VCaP (cell line): ENCODE measurements around the gene MAN2A1.
"Not testable (repeated sequence)": the region's sequence is repeated elsewhere in the genome, so short reads cannot be mapped to it uniquely, and the experiment has no call there.

Experiments
- H3K27ac ChIP-seq: fragments of 450-650 bp; 2 replicates; pipeline ENCODE4 v1.5.1; 2017
- CTCF ChIP-seq: fragments of 450-650 bp; conservative IDR thresholded peaks from 2 replicates; pipeline ENCODE4 v1.5.1; 2017; ENCODE audit warnings: mild to moderate bottlenecking, moderate library complexity

The MAN2A1 gene

DNA sequence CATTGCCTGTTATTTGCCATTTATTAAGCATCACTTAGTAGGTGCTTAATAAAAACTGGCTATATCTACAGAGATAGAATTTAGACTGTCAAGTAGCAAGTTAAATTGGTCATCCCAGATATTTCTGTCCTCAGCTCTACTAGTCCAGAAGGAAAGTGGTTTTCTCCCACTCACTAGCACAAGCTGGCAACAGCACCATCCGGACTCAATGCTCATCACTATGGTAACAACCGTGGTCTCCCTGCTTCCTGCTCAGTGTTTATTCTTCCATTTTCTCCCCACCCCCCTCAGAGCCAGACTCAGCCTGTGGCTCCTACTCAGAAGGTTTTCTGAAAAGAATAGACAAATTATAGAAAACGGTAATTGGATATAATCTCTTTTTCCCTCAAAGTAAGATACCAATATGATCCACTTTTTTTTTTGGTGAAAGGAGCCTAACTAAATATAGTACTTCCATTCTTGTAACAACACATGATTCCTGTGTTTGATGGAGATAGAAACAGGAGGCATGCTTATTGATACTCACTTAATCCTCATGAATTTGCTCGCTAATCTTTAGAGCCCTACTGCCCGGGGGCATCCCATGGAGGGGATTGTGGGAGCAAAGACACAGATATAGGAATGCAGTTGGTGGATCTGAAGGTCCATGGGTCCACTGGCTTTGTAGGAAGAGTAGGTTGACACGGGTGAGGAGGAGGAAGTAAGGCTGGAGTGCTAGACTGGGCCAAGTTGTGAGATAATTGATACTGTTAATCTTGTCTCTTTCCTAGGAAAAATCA lies 191.4 kb downstream of the MAN2A1 start:
- no peak for TF ChIP-seq CTCF
- H3K27ac ChIP-seq = no peak overlapping the region

- H3K27ac ChIP-seq = no peak overlapping the region
- no peak for TF ChIP-seq CTCF
Observed at GRCh38 chr5:109882546-109882945, 192.8 kb downstream of the MAN2A1 start.

- no peak overlapping the region for H3K27ac ChIP-seq
- TF ChIP-seq CTCF = no peak
Observed at GRCh38 chr5:109884676-109885075, 194.9 kb downstream of the MAN2A1 start.

DNA sequence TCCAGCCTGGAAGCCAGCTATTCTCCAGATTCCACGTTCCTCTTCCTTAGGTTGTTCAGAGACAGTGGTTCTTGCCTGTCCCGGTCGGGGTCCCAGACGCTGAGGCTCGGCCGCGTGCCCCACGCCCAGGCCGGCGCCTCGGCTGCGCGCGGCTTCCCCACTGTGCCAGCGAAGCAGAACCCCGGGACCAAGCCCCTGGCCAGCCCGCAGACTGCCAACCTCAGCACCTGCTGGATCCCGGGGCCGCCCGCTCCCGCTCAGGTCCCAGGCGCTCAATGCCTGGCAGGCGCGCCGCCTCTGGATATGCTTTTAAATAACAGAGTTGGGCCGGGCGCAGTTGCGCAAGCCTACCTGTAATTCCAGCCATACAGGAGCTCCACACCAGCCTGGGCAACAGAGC lies 195.5 kb downstream of the MAN2A1 start:
- no peak for TF ChIP-seq CTCF
- no peak overlapping the region for H3K27ac ChIP-seq

- H3K27ac ChIP-seq = no peak overlapping the region
- TF ChIP-seq CTCF = no peak
Observed at GRCh38 chr5:109888989-109889388, 199.3 kb downstream of the MAN2A1 start.

- not testable (repeated sequence) for H3K27ac ChIP-seq
Observed at GRCh38 chr5:109893271-109893670, 203.5 kb downstream of the MAN2A1 start.

DNA sequence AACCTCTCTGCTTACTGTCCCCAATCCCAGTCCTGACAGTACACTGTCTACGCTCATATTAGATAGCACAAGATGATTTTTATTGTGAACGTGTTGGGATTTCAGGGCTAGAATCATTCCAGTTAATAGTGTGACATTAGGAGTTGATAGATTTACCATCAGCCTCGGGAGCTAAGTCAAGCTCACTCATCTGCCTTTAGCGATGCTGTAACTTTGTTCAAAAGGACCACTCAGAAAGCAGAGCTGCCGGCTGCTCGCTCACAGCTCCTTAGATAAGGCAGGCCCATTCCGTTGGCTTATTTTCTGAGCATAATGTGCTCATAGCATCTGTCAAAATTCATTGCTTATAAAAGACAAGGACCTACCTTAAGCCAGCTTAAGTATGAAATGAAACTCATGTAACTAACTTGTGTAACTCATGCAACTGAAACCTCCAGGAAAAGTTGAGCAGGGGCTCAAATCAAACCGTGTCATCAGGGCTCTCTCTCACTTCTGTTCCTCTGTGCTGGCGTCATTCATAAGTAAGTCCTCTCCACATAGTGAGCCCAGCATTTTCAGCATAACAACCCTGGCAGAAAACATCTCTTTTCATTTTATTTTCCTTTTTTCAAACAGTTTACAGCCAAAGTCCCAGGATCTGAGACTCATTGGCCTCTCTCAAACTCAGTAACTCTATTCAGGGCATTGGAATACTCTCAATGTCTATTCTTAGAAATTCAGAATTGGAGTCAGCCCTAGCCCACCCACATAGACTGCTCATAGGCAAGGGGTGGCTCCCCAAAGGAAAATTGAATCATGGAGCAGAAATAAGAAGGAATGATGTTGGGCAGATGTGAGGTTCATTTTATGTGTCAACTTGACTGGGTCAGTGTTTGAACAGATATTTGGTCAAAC lies 208.8 kb downstream of the MAN2A1 start:
- no peak for TF ChIP-seq CTCF
- no peak overlapping the region for H3K27ac ChIP-seq

GRCh38 chr5:109899163-109899535 lies 209.4 kb downstream of the MAN2A1 start:
- no peak overlapping the region for H3K27ac ChIP-seq
- no peak for TF ChIP-seq CTCF
